GM18870 (cell line): Measurements from ENCODE around the gene ADCY6.

Experiments used
- ATAC-seq: cut with Tn5 transposase; IDR thresholded peaks from one replicate; pipeline ENCODE4 v1.9.1; 2021; ENCODE audit warnings: moderate library complexity; ENCODE audit not compliant: unreplicated experiment

Gene ADCY6

DNA sequence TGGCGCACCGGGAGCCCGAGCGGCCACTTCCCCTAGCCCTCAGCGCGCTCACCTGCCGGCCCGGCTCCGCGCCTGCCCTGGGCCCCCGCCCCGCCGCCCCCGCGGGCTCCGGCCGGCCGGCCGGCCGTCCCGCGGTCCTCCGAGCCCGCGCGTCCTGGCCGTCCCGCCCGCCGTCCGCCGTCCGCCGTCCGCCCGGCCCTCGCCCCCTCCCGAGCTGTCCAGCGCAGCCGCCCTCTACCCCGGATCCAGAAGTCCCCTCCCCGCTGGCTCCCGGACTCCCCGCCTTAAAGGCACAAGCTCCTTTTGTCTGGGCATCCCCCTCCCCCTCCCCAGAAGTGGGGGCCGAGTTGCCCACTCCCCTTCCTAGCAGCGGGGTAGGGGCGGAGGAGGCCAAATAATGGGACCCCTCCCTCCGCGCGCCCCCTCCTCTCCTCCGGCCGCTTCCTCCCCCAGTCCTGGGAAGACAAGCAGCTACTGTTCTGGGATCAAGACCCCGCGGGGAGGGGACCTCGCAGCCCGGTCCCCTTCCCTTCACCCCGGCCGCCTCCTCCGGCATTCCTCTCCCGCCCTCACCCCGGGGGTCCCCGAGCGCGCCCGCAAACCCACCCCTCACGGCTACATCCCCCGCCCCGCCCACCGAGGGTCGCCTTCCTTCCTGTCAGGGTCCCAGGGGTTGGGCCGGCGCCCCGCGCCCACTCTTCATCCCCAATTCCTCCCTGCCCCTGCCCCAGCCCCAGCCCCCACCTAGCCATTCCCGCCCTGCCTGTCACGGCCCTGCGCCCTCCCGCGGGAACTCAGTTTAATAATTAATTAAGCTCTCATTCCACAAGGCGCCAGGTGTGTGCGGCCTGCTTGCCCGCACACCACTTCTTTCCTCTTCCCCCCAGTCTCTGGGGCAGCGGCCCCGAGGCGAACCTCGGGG is at the start of gene ADCY6:
TSS of gene ADCY6 (minus strand) at position 236 of the 922 bp plus-strand sequence. CDS start 5,655 bp downstream, outside the sequence.
- no peak for ATAC-seq

DNA sequence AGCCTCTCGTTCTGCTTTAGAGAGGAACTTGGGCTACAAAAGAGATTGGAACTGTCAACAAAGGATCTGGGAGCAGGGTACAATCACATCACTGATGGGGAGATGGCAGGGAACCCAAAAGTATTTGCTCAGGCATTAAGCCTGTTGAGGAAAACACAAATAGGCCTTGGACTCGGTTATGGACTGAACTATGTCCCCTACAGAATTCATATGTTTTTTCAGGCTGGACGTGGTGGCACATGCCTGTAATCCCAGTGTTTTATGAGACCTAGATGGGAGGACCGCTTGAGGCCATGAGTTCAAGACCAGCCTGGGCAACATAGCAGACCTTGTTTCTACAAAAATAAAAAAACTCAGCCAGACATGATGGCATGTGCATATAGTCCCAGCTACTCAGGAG is 49.2 kb upstream of the ADCY6 start:
- ATAC-seq: no peak

GRCh38 chr12:48832321-48833060 is 43.6 kb upstream of the ADCY6 start:
- no peak for ATAC-seq

- no peak for ATAC-seq
Observed at GRCh38 chr12:48831257-48831656, 42.4 kb upstream of the ADCY6 start.

GRCh38 chr12:48828841-48829575 is 40.1 kb upstream of the ADCY6 start:
- ATAC-seq: no peak

DNA sequence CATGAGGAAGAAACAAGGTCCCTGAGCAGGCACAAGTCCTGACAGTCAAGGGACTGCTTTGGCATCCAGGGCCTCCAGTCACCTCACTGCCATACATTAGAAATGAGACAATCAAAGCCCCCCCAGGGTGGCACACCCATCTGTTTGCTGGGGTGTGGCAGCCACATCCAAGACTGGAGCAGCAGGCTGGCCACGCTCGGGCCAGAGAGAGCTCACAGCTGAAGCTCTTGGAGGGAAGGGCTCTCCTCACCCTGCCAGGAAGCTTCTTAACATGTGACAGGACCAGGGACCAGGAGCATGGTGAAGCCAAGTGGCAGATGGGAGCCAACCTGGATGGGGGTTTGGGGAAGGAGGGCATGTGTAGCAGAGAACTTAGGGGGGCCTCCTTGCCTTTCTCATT is 39.4 kb upstream of the ADCY6 start:
- ATAC-seq: no peak

DNA sequence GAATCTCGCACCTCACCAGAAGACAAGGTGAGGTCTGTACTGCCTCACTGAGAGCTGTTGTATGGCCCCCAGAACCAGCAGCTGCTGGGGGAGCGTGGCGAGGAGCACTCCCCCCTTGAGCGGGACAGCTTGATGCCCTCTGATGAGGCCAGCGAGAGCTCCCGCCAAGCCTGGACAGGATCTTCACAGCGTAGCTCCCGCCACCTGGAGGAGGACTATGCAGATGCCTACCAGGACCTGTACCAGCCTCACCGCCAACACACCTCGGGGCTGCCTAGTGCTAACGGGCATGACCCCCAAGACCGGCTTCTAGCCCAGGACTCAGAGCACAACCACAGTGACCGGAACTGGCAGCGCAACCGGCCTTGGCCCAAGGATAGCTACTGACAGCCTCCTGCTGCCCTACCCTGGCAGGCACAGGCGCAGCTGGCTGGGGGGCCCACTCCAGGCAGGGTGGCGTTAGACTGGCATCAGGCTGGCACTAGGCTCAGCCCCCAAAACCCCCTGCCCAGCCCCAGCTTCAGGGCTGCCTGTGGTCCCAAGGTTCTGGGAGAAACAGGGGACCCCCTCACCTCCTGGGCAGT is 38.7 kb upstream of the ADCY6 start:
- no peak for ATAC-seq

- ATAC-seq: no peak
Observed at GRCh38 chr12:48827026-48827425, 38.1 kb upstream of the ADCY6 start.

GRCh38 chr12:48826209-48826855 is 37.4 kb upstream of the ADCY6 start:
- ATAC-seq: no peak

GRCh38 chr12:48824905-48825304 is 36.0 kb upstream of the ADCY6 start:
- ATAC-seq: no peak

DNA sequence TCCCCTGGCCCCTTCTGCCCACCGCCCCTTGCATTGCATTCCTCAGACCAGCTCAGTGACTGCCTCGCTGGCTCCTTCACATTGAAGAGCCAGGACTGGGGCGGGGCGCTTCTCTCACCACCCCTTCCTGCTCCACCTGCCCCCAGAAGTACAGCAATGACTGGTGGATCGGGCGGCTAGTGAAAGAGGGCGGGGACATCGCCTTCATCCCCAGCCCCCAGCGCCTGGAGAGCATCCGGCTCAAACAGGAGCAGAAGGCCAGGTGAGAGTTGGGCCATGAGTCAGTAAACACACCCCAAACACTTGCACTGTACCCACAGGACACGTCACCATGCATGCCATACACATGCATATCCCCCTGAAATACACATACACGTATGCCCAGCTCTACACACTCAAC is 35.2 kb upstream of the ADCY6 start:
- no peak for ATAC-seq

DNA sequence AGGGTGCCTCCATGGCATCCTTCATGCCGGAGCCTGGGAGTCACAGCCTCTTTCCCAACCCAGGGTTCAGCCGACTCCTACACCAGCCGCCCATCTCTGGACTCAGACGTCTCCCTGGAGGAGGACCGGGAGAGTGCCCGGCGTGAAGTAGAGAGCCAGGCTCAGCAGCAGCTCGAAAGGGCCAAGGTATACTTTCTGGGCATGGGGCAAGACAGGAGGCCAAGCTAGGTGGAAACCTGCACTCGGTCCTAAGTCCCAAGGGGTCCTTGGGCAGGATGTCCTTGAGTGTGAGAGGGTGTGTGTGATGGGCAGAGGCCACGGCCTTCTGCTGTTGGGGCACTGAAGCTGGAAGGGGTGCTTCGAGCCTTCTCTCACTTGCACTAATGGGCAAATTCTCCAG is 34.4 kb upstream of the ADCY6 start:
- no peak for ATAC-seq

DNA sequence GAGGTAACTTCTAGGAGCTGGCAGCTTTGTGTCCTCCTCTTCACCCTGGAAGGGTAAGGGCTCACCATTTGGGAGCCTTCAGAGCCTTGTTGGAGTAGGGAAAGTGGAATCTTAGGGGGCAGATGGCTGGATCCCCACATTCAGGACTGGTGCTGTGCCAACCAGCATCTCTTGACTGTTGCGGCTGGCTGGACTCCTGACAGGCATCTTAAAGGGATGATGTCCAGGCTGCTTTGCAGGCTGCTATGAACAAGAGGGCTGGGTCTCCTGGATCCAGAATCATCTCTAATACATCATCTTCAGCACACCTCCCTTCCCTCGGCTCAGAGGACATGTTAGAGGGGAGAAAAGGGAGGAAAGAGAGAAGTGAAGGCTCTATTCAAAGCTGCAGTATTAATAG is 33.8 kb upstream of the ADCY6 start:
- no peak for ATAC-seq

- ATAC-seq: no peak
Observed at GRCh38 chr12:48822139-48822538, 33.2 kb upstream of the ADCY6 start.

GRCh38 chr12:48819986-48820725 is 31.3 kb upstream of the ADCY6 start:
- no peak for ATAC-seq

DNA sequence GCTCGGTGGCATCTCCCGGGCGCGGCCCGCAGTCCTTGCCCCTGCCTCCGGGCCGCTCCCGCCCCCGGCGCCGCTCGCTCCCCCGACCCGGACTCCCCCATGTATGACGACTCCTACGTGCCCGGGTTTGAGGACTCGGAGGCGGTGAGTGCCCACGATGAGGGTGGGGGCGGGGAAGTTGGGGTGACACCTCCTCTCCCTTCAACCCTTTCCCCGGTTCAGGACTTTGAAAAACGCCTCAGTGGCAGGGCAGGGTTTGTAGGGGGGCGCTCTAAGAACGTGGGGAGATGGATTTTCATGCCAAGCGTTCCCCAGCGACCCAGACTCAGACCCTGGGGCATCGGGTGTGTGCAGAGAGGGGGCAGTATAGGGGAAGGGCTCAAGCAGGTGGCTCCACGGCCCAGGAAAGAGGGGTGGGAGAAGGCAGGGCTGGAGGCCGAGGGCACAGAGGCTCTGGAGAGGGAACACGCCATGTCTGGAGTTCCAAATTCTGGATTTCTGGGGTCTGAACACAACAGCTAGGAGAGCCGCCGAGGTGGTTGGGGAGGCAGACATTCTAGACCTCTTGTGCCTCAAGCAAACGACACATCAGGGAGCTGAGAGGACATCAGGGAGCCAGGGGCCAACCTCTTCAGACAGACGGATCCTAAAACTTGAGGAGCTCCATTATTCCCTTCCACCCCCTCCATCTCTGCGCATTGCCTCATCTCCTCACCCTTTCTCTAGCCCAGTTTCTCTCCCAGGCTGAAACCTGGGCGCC is 30.1 kb upstream of the ADCY6 start:
- ATAC-seq: no peak

DNA sequence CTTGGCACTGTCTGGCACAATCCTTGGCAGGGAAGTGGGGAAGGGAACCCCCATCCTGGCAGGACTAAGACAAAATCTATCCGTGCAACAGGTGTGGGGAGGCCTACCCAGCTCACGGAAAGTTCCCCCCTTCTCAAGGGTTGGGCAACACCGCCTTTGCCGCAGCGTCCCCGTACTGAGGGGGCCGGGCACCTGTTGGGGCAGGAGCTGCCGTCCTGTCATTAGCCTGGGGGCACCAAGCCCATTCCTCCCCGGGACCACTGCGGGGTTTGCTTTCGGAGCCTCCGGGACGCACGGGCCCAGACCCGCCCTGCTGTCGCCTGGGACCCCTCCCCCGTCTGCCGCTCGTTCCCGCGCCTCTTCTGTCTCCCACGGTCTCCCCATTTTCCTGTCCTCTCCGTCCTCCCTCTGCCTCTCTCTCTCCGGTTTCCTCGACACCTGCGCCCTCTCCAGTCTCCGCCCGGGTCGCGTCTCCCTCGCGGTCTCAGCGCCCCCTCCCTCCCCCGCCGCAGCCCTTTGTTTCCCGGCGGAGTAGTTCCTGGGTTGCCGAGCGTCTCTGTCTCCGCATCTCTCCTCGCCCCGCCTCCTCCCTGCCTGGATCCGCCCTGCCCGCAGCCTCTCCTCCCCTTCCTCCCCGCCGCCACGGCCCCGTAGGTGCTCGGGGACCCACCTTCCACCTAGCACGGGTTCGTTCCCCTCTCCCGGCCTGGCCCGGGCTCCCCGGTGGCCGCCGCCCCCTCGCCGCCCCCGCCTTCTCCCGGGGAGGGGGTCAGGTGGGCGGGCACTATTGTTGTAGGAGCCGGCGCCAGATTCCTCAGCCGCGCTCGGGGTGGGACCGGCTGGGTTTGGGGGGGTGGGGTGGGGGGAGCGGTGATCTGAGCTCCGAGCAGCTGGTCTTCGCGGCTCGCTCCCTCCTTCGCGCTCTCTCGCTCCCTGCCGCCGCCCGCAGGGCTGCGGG is 29.3 kb upstream of the ADCY6 start, which contains the start of gene CACNB3:
TSS of gene CACNB3 (plus strand) at position 624 of the 958 bp plus-strand sequence. CDS start 434 bp downstream, outside the sequence.
- ATAC-seq: no peak
